Osteocyte (in vitro differentiated cells): ENCODE results near the gene TGM2. TPM values are rescaled to one million over a fixed set of nuclear protein-coding genes. Genes with fewer than 3 reads are reported as not detected.

ENCODE experiments used
- DNase-seq: peaks from one replicate; pipeline ENCODE4 v3.0.0; 2021; ENCODE audit warnings: mixed read lengths; ENCODE audit not compliant: unreplicated experiment; ENCODE audit errors: extremely low spot score
- H3K27ac Mint-ChIP-seq: one replicate; pipeline ENCODE4 v1.8.0; 2021; ENCODE audit warnings: mild to moderate bottlenecking, mixed read lengths; ENCODE audit not compliant: unreplicated experiment
- H3K27me3 Mint-ChIP-seq: one replicate; pipeline ENCODE4 v1.8.0; 2021; ENCODE audit warnings: mixed read lengths; ENCODE audit not compliant: unreplicated experiment
- H3K36me3 Mint-ChIP-seq: one replicate; pipeline ENCODE4 v1.8.0; 2021; ENCODE audit warnings: mixed read lengths; ENCODE audit not compliant: unreplicated experiment
- H3K4me1 Mint-ChIP-seq: one replicate; pipeline ENCODE4 v1.8.0; 2021; ENCODE audit warnings: mixed read lengths; ENCODE audit not compliant: unreplicated experiment
- H3K4me3 Mint-ChIP-seq: one replicate; pipeline ENCODE4 v1.8.0; 2021; ENCODE audit warnings: mild to moderate bottlenecking, moderate library complexity, mixed read lengths; ENCODE audit not compliant: unreplicated experiment
- H3K9me3 Mint-ChIP-seq: one replicate; pipeline ENCODE4 v1.8.0; 2021; ENCODE audit warnings: mixed read lengths; ENCODE audit not compliant: unreplicated experiment
- CTCF ChIP-seq: fragments of 200-600 bp; sonication (generic); IDR thresholded peaks from 2 replicates; pipeline ENCODE4 v1.5.0; 2021; ENCODE audit warnings: antibody characterized with exemption, mild to moderate bottlenecking, moderate library complexity
- total RNA-seq: library from RNA; stranded (reverse); gene quantifications from 2 replicates; pipeline ENCODE4 v1.2.1, GENCODE V29; 2021

The TGM2 gene
- total RNA-seq, 1 donor from 2014 or later, result 29.2 TPM

DNA sequence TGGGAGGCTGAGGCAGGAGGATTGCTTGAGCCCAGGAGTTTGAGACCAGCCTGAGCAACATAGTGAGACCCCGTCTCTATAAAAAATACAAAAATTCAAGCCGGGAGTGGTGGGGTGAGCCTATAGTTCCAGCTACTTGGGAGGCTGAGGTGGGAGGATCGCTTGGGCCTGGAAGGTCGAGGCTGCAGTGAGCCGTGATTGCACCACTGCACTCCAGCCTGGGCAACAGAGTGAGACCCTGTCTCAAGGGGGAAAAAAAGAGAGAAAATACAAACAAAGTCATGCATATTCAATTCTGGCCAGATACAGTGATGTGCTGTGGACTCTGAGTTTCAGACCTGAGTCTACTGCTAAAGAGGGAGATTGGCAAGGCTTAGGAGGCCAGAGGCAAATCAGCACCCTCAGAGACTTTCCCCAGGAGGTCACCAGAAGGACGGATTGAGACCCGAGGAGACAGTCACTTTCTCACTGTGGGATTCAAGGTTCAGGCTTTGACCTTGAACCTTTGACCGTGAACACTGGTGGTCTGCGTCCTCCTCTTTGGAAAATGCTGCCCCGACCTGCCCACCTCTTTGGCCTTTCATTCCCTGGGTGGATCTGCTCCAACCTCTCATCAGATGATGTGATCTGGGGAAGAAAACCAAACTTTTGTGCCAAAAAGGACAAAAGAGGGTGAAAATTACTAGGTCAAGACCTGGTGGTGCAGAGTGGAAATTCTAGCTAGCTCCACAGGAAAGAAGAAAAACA lies 31.2 kb downstream of the TGM2 start:
- Mint-ChIP-seq H3K27me3 (no peaks in the 10 kb centered on the region), H3K4me1 (peaks cover 36% of the 10 kb centered on the region), H3K36me3 (peaks cover 4% of the 10 kb centered on the region), H3K9me3 (no peaks in the 10 kb centered on the region), H3K4me3 (no peak overlapping the region), H3K27ac (peak overlapping the region; percentile 80)
- TF ChIP-seq CTCF, result no peak
- DNase-seq, result no peak

- no peak overlapping the region for H3K4me3 Mint-ChIP-seq
- no peak for TF ChIP-seq CTCF
- H3K27me3 Mint-ChIP-seq, result no peaks in the 10 kb centered on the region
- H3K4me1 Mint-ChIP-seq, result peaks cover 32% of the 10 kb centered on the region
- no peak for DNase-seq
- no peaks in the 10 kb centered on the region for H3K9me3 Mint-ChIP-seq
- no peaks in the 10 kb centered on the region for H3K36me3 Mint-ChIP-seq
- H3K27ac Mint-ChIP-seq, result no peak overlapping the region
Measured at GRCh38 chr20:38132910-38133501, 32.1 kb downstream of the TGM2 start.

- Mint-ChIP-seq H3K36me3 (no peaks in the 10 kb centered on the region), H3K4me1 (peaks cover 33% of the 10 kb centered on the region), H3K4me3 (no peak overlapping the region), H3K27ac (no peak overlapping the region), H3K9me3 (no peaks in the 10 kb centered on the region), H3K27me3 (no peaks in the 10 kb centered on the region)
- DNase-seq, result no peak
- TF ChIP-seq CTCF, result no peak
Measured at GRCh38 chr20:38132156-38132909, 32.7 kb downstream of the TGM2 start.

- no peak overlapping the region for H3K4me3 Mint-ChIP-seq
Measured at GRCh38 chr20:38131588-38132121, 33.4 kb downstream of the TGM2 start.

More at GRCh38 chr20:38131588-38132121, 33.4 kb downstream of the TGM2 start:
- H3K27ac Mint-ChIP-seq, result no peak overlapping the region
- no peaks in the 10 kb centered on the region for H3K27me3 Mint-ChIP-seq
- no peak for DNase-seq
- TF ChIP-seq CTCF, result no peak
- no peaks in the 10 kb centered on the region for H3K9me3 Mint-ChIP-seq
- H3K36me3 Mint-ChIP-seq, result no peaks in the 10 kb centered on the region
- peaks cover 40% of the 10 kb centered on the region for H3K4me1 Mint-ChIP-seq
